Keratinocyte (primary cell): ENCODE measurements around the gene MCOLN3. TPM values are rescaled to one million over a fixed set of nuclear protein-coding genes. Genes with fewer than 3 reads are reported as not detected.

Experiments
- DNase-seq: peaks from one replicate; pipeline ENCODE4 v3.0.0-alpha.2; 2011; ENCODE audit warnings: low read depth, missing footprints, low spot score
- FAIRE-seq: peaks from 2 replicates; lab custom pipeline; 2011; peaks lifted over from hg19 to GRCh38; lab: Jason Lieb, UNC
- H2AFZ ChIP-seq: 2 replicates; pipeline ENCODE4 v1.6.0; 2012; ENCODE audit warnings: low read length, control low read depth, inconsistent platforms; ENCODE audit not compliant: control insufficient read depth
- H3K27ac ChIP-seq: 2 replicates; pipeline ENCODE4 v1.5.1; 2011; ENCODE audit warnings: low read length; ENCODE audit not compliant: control insufficient read depth, insufficient read depth
- H3K27me3 ChIP-seq: 3 replicates; pipeline ENCODE4 v1.6.0; 2011; ENCODE audit warnings: low read length; ENCODE audit not compliant: control insufficient read depth, insufficient read depth; ENCODE audit errors: extremely low read depth
- H3K36me3 ChIP-seq, 2 experiments: 2 replicates in 1 of 2; 3 replicates in 1 of 2; pipeline ENCODE4 v1.5.1; 2011; ENCODE audit warnings: low read length in 2 of 2, mild to moderate bottlenecking in 1 of 2; ENCODE audit not compliant: control insufficient read depth in 2 of 2, insufficient read depth in 2 of 2; ENCODE audit errors: extremely low read depth in 1 of 2
- H3K4me1 ChIP-seq: 3 replicates; pipeline ENCODE4 v1.5.1; 2011; ENCODE audit warnings: low read length; ENCODE audit not compliant: control insufficient read depth, insufficient read depth; ENCODE audit errors: extremely low read depth
- H3K4me2 ChIP-seq: 3 replicates; pipeline ENCODE4 v1.6.0; 2011; ENCODE audit warnings: low read depth, low read length; ENCODE audit not compliant: control insufficient read depth, insufficient read depth; ENCODE audit errors: extremely low read depth
- H3K4me3 ChIP-seq, 3 experiments: fragments of 200-600 bp in 1 of 3; sonication (generic) in 1 of 3; 2 replicates in 2 of 3; 3 replicates in 1 of 3; pipeline ENCODE4 v1.5.1; 2011 to 2016; ENCODE audit warnings: low read length in 3 of 3, mild to moderate bottlenecking in 3 of 3, control low read depth in 2 of 3, inconsistent platforms in 1 of 3, low read depth in 1 of 3, mixed read lengths in 1 of 3, mixed run types in 1 of 3, moderate library complexity in 1 of 3; ENCODE audit not compliant: control insufficient read depth in 2 of 3, insufficient read depth in 2 of 3; ENCODE audit errors: extremely low read depth in 1 of 3
- H3K79me2 ChIP-seq: 2 replicates; pipeline ENCODE4 v1.6.0; 2012; ENCODE audit warnings: low read length; ENCODE audit not compliant: control insufficient read depth, insufficient read depth
- H3K9ac ChIP-seq: 3 replicates; pipeline ENCODE4 v1.6.0; 2011; ENCODE audit warnings: low read length; ENCODE audit not compliant: control insufficient read depth, insufficient read depth; ENCODE audit errors: extremely low read depth
- H3K9me1 ChIP-seq: 3 replicates; pipeline ENCODE4 v1.6.0; 2011; ENCODE audit warnings: low read length; ENCODE audit not compliant: control insufficient read depth, insufficient read depth; ENCODE audit errors: extremely low read depth
- H3K9me3 ChIP-seq: 2 replicates; pipeline ENCODE4 v1.5.1; 2012; ENCODE audit warnings: low read depth, low read length; ENCODE audit not compliant: control insufficient read depth
- H4K20me1 ChIP-seq: 3 replicates; pipeline ENCODE4 v1.6.0; 2011; ENCODE audit warnings: low read length; ENCODE audit not compliant: control insufficient read depth, insufficient read depth; ENCODE audit errors: extremely low read depth
- CTCF ChIP-seq, 3 experiments: IDR thresholded peaks in 1 of 3; conservative IDR thresholded peaks in 1 of 3; optimal IDR thresholded peaks in 1 of 3; 2 replicates in 2 of 3; 3 replicates in 1 of 3; pipeline versions ENCODE3 to v1.5.1; 2011; ENCODE audit warnings: low read length in 3 of 3, mild to moderate bottlenecking in 3 of 3, moderate library complexity in 2 of 3, control low read depth in 1 of 3, inconsistent platforms in 1 of 3; ENCODE audit not compliant: insufficient read depth in 2 of 3; ENCODE audit errors: extremely low read depth in 1 of 3
- EZH2 ChIP-seq: IDR thresholded peaks from one replicate; pipeline ENCODE4 v1.6.1; 2012; ENCODE audit warnings: inconsistent platforms, mild to moderate bottlenecking, low read length, moderate library complexity
- dilution Hi-C: fragments of 300-500 bp; cut with MboI; formaldehyde crosslinking; loops from one replicate; pipeline ENCODE4 v1.7.0; 2020; ENCODE audit warnings: low sequenced_read_pairs; ENCODE audit not compliant: extremely low pct_ligation_motif_present
- polyA plus RNA-seq, 5 experiments: library from polyadenylated mRNA; depleted of rRNA in 3 of 5; stranded (reverse) in 3 of 5; stranded (forward) in 1 of 5; unstranded in 1 of 5; fragments of >200 nt; gene quantifications; 1 replicate in 1 of 5; 2 replicates in 3 of 5; 3 replicates in 1 of 5; pipeline versions ENCODE4 v1.2.1 to v1.2.3, GENCODE V29; 2011 to 2012; ENCODE audit warnings: missing spikeins in 2 of 5, low read depth in 1 of 5, low replicate concordance in 1 of 5

Gene MCOLN3
- polyA plus RNA-seq, 1 donor (not counting 4 experiments of a cell fraction or from before 2014, with no cell fraction given): 15.4 TPM

- H3K79me2 ChIP-seq: no peaks in the 10 kb centered on the region
- H3K27ac ChIP-seq: peak overlapping the region; percentile 47
- H4K20me1 ChIP-seq: no peaks in the 10 kb centered on the region
- peak; percentile 70 for DNase-seq
- dilution Hi-C loops: no loop called here
- H3K4me1 ChIP-seq: peaks cover 23% of the 10 kb centered on the region
- no peaks in the 10 kb centered on the region for H3K9me1 ChIP-seq
- H3K36me3 ChIP-seq: no peaks in the 10 kb centered on the region
- no peak for TF ChIP-seq CTCF (optimal IDR thresholded peaks at IDR 0.05 in 1 of 3, IDR thresholded peaks at IDR 0.05 in 1 of 3, conservative IDR thresholded peaks at IDR 0.05 in 1 of 3; ENCODE audit: extremely low read depth in 1 of 3, insufficient read depth in 2 of 3, low read length in 3 of 3)
- no peak for TF ChIP-seq EZH2
- H3K27me3 ChIP-seq: no peaks in the 10 kb centered on the region
- H3K4me3 ChIP-seq: no peak overlapping the region
- no peaks in the 10 kb centered on the region for H3K9me3 ChIP-seq
- no peak overlapping the region for H3K9ac ChIP-seq
- H3K4me2 ChIP-seq: peak overlapping the region; percentile 60
- FAIRE-seq: peak; percentile 93
- H2AFZ ChIP-seq: peak overlapping the region; percentile 18
Observed at GRCh38 chr1:85087659-85088407, 39.5 kb upstream of the MCOLN3 start.

GRCh38 chr1:85085417-85085816, 37.1 kb upstream of the MCOLN3 start:
- H3K4me2 ChIP-seq: no peak overlapping the region
- no peak overlapping the region for H2AFZ ChIP-seq
- no peak for FAIRE-seq
- TF ChIP-seq CTCF (optimal IDR thresholded peaks at IDR 0.05 in 1 of 3, IDR thresholded peaks at IDR 0.05 in 1 of 3, conservative IDR thresholded peaks at IDR 0.05 in 1 of 3; ENCODE audit: extremely low read depth in 1 of 3, insufficient read depth in 2 of 3, low read length in 3 of 3) (no peak), EZH2 (no peak)
- no peak overlapping the region for H3K4me3 ChIP-seq
- no peaks in the 10 kb centered on the region for H3K36me3 ChIP-seq
- no peaks in the 10 kb centered on the region for H3K79me2 ChIP-seq
- H3K9me1 ChIP-seq: no peaks in the 10 kb centered on the region
- peaks cover 18% of the 10 kb centered on the region for H3K4me1 ChIP-seq
- no peak overlapping the region for H3K27ac ChIP-seq
- H3K9me3 ChIP-seq: no peaks in the 10 kb centered on the region
- no peak overlapping the region for H3K9ac ChIP-seq
- H3K27me3 ChIP-seq: no peaks in the 10 kb centered on the region
- no peak for DNase-seq
- dilution Hi-C loops: no loop called here
- no peaks in the 10 kb centered on the region for H4K20me1 ChIP-seq
